OCI-LY7 (cell line): ENCODE data around the gene EXOSC10.

Experiments used
- EZH2phosphoT487 ChIP-seq: fragments of 200-600 bp; sonication (generic); IDR thresholded peaks from 2 replicates; pipeline ENCODE4 v1.6.1; 2018; ENCODE audit warnings: low read depth, borderline replicate concordance, mild to moderate bottlenecking, mixed run types, antibody characterized with exemption, low read length, moderate library complexity, mixed read lengths
- TF ChIP-seq, protein P1 (sequence below): fragments of 200-600 bp; sonication (generic); conservative IDR thresholded peaks from 2 replicates; pipeline ENCODE4 v1.5.1; 2014; ENCODE audit warnings: mild to moderate bottlenecking, antibody characterized with exemption, low read length, moderate library complexity, mixed read lengths

DNA sequence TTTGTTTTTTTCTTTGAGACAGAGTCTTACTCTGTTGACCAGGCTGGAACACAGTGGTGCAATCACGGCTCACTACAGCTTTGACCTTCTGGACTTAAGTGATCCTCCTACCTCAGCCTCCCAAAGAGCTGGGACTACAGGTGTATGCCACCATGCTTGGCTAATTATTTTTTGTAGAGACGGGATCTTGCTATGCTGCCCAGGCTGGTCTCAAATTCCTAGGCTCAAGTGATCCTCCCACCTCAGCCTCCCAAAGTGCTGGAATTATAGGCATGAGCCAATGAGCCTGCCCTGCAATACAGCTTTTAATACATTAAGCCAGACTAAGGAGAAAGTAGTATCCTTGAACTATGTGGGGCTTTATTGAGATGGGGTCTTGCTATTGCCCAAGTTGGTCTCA, 16.6 kb upstream of the EXOSC10 start:
- no peak for TF ChIP-seq EZH2phosphoT487
- TF ChIP-seq, protein P1, sequence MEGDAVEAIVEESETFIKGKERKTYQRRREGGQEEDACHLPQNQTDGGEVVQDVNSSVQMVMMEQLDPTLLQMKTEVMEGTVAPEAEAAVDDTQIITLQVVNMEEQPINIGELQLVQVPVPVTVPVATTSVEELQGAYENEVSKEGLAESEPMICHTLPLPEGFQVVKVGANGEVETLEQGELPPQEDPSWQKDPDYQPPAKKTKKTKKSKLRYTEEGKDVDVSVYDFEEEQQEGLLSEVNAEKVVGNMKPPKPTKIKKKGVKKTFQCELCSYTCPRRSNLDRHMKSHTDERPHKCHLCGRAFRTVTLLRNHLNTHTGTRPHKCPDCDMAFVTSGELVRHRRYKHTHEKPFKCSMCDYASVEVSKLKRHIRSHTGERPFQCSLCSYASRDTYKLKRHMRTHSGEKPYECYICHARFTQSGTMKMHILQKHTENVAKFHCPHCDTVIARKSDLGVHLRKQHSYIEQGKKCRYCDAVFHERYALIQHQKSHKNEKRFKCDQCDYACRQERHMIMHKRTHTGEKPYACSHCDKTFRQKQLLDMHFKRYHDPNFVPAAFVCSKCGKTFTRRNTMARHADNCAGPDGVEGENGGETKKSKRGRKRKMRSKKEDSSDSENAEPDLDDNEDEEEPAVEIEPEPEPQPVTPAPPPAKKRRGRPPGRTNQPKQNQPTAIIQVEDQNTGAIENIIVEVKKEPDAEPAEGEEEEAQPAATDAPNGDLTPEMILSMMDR, result no peak
